Astrocyte (in vitro differentiated cells and primary cell): Measurements from ENCODE around the gene TMTC1. TPM values are rescaled to one million over a fixed set of nuclear protein-coding genes. Genes with fewer than 3 reads are reported as not detected.

Experiments
- DNase-seq: peaks from one replicate; pipeline ENCODE4 v3.0.0-alpha.2; 2010; ENCODE audit warnings: low read depth
- FAIRE-seq: peaks from 2 replicates; lab custom pipeline; 2011; peaks lifted over from hg19 to GRCh38; lab: Jason Lieb, UNC
- H2AFZ ChIP-seq: 2 replicates; pipeline ENCODE4 v1.6.0; 2012; ENCODE audit warnings: low read depth, low read length, inconsistent platforms
- H3K27ac ChIP-seq: 2 replicates; pipeline ENCODE4 v1.5.1; 2011; ENCODE audit warnings: low read depth, low read length, inconsistent platforms
- H3K27me3 ChIP-seq: 2 replicates; pipeline ENCODE4 v1.6.0; 2011; ENCODE audit warnings: low read length, inconsistent platforms; ENCODE audit not compliant: insufficient read depth
- H3K36me3 ChIP-seq: 2 replicates; pipeline ENCODE4 v1.5.1; 2011; ENCODE audit warnings: low read length, inconsistent platforms; ENCODE audit not compliant: insufficient read depth
- H3K4me1 ChIP-seq: 2 replicates; pipeline ENCODE4 v1.5.1; 2011; ENCODE audit warnings: low read length, inconsistent platforms; ENCODE audit not compliant: insufficient read depth
- H3K4me2 ChIP-seq: 2 replicates; pipeline ENCODE4 v1.6.0; 2012; ENCODE audit warnings: low read length, inconsistent platforms
- H3K4me3 ChIP-seq: 2 replicates; pipeline ENCODE4 v1.5.1; 2011; ENCODE audit warnings: low read depth, mild to moderate bottlenecking, low read length, inconsistent platforms; ENCODE audit not compliant: insufficient read depth
- H3K79me2 ChIP-seq: 2 replicates; pipeline ENCODE4 v1.6.0; 2012; ENCODE audit warnings: mild to moderate bottlenecking, low read length, inconsistent platforms; ENCODE audit not compliant: insufficient read depth
- H3K9ac ChIP-seq: 2 replicates; pipeline ENCODE4 v1.6.0; 2012; ENCODE audit warnings: mild to moderate bottlenecking, low read length, inconsistent platforms
- H3K9me3 ChIP-seq: 2 replicates; pipeline ENCODE4 v1.5.1; 2012; ENCODE audit warnings: low read depth, mild to moderate bottlenecking, low read length, inconsistent platforms; ENCODE audit not compliant: insufficient read depth
- H4K20me1 ChIP-seq: 2 replicates; pipeline ENCODE4 v1.6.0; 2012; ENCODE audit warnings: low read length, inconsistent platforms; ENCODE audit not compliant: insufficient read depth
- H3K27ac Mint-ChIP-seq: one replicate; pipeline ENCODE4 v1.8.0; 2021; ENCODE audit warnings: mild to moderate bottlenecking, mixed read lengths; ENCODE audit not compliant: unreplicated experiment
- H3K27me3 Mint-ChIP-seq: one replicate; pipeline ENCODE4 v1.8.0; 2021; ENCODE audit warnings: low read depth, mixed read lengths; ENCODE audit not compliant: unreplicated experiment
- H3K36me3 Mint-ChIP-seq: one replicate; pipeline ENCODE4 v1.8.0; 2021; ENCODE audit warnings: low read depth, mixed read lengths; ENCODE audit not compliant: unreplicated experiment
- H3K4me1 Mint-ChIP-seq: one replicate; pipeline ENCODE4 v1.8.0; 2021; ENCODE audit warnings: low read depth, mixed read lengths; ENCODE audit not compliant: unreplicated experiment
- H3K4me3 Mint-ChIP-seq: one replicate; pipeline ENCODE4 v1.8.0; 2021; ENCODE audit warnings: mild to moderate bottlenecking, moderate library complexity, mixed read lengths; ENCODE audit not compliant: unreplicated experiment
- H3K9me3 Mint-ChIP-seq: one replicate; pipeline ENCODE4 v1.8.0; 2021; ENCODE audit warnings: mild to moderate bottlenecking, mixed read lengths; ENCODE audit not compliant: unreplicated experiment
- CTCF ChIP-seq: IDR thresholded peaks from 2 replicates; pipeline ENCODE4 v1.5.1; 2011; ENCODE audit warnings: low read depth, mild to moderate bottlenecking, inconsistent platforms, low read length, moderate library complexity; ENCODE audit not compliant: insufficient read depth
- EZH2 ChIP-seq: IDR thresholded peaks from 2 replicates; pipeline ENCODE4 v1.6.1; 2012; ENCODE audit warnings: mild to moderate bottlenecking, low read length, inconsistent platforms; ENCODE audit not compliant: insufficient read depth
- total RNA-seq: library from RNA; stranded (reverse); gene quantifications from 2 replicates; pipeline ENCODE4 v1.2.1, GENCODE V29; 2021

The TMTC1 gene
- total RNA-seq, 1 donor from 2014 or later = 4.7 TPM

GRCh38 chr12:29460082-29460481, 323.7 kb downstream of the TMTC1 start:
- no peaks in the 10 kb centered on the region for H3K27me3 ChIP-seq
- H3K4me1 Mint-ChIP-seq = no peaks in the 10 kb centered on the region
- no peaks in the 10 kb centered on the region for H3K36me3 ChIP-seq
- H3K27ac ChIP-seq = no peak overlapping the region
- no peaks in the 10 kb centered on the region for H3K27me3 Mint-ChIP-seq
- H3K9me3 Mint-ChIP-seq = no peaks in the 10 kb centered on the region
- H3K27ac Mint-ChIP-seq = no peak overlapping the region
- no peaks in the 10 kb centered on the region for H4K20me1 ChIP-seq
- DNase-seq (no peak), FAIRE-seq (no peak)
- no peak overlapping the region for H2AFZ ChIP-seq
- H3K9me3 ChIP-seq = no peaks in the 10 kb centered on the region
- H3K4me3 Mint-ChIP-seq = no peak overlapping the region
- H3K79me2 ChIP-seq = no peaks in the 10 kb centered on the region
- no peaks in the 10 kb centered on the region for H3K36me3 Mint-ChIP-seq
- no peaks in the 10 kb centered on the region for H3K4me1 ChIP-seq
- no peak overlapping the region for H3K4me2 ChIP-seq
- H3K9ac ChIP-seq = no peak overlapping the region
- TF ChIP-seq CTCF (no peak), EZH2 (no peak)
- H3K4me3 ChIP-seq = no peak overlapping the region

- Mint-ChIP-seq H3K27me3 (no peaks in the 10 kb centered on the region), H3K4me1 (no peaks in the 10 kb centered on the region), H3K36me3 (no peaks in the 10 kb centered on the region), H3K9me3 (no peaks in the 10 kb centered on the region), H3K4me3 (no peak overlapping the region), H3K27ac (no peak overlapping the region)
- Histone ChIP-seq H3K27me3 (no peaks in the 10 kb centered on the region), H3K36me3 (no peaks in the 10 kb centered on the region), H3K9ac (no peak overlapping the region), H2AFZ (no peak overlapping the region), H3K4me2 (no peak overlapping the region), H3K9me3 (no peaks in the 10 kb centered on the region), H3K27ac (no peak overlapping the region), H3K4me1 (no peaks in the 10 kb centered on the region), H4K20me1 (no peaks in the 10 kb centered on the region), H3K79me2 (no peaks in the 10 kb centered on the region), H3K4me3 (no peak overlapping the region)
- no peak for DNase-seq
- FAIRE-seq = no peak
- TF ChIP-seq EZH2 = no peak
- TF ChIP-seq CTCF = no peak
Observed at GRCh38 chr12:29455087-29455486, 328.7 kb downstream of the TMTC1 start.

GRCh38 chr12:29451888-29452287, 331.9 kb downstream of the TMTC1 start:
- Histone ChIP-seq H3K4me1 (no peaks in the 10 kb centered on the region), H3K27ac (no peak overlapping the region), H3K27me3 (no peaks in the 10 kb centered on the region), H3K36me3 (no peaks in the 10 kb centered on the region), H3K9me3 (no peaks in the 10 kb centered on the region), H3K4me3 (no peak overlapping the region), H2AFZ (no peak overlapping the region), H3K79me2 (no peaks in the 10 kb centered on the region), H3K4me2 (no peak overlapping the region), H3K9ac (no peak overlapping the region), H4K20me1 (no peaks in the 10 kb centered on the region)
- FAIRE-seq (no peak), DNase-seq (no peak)
- H3K4me3 Mint-ChIP-seq = no peak overlapping the region
- TF ChIP-seq CTCF (no peak), EZH2 (no peak)
- no peaks in the 10 kb centered on the region for H3K27me3 Mint-ChIP-seq
- no peak overlapping the region for H3K27ac Mint-ChIP-seq
- H3K4me1 Mint-ChIP-seq = no peaks in the 10 kb centered on the region
- no peaks in the 10 kb centered on the region for H3K9me3 Mint-ChIP-seq
- no peaks in the 10 kb centered on the region for H3K36me3 Mint-ChIP-seq
